Measurements from ENCODE around the gene TENM3.

Gene TENM3

GRCh38 chr4:182741054-182741453, 497.9 kb downstream of the TENM3 start:
- no peak for DNase-seq (ENCODE audit: low read depth)

- no peak for DNase-seq (ENCODE audit: low read depth)
These were observed 498.7 kb downstream of the TENM3 start for GRCh38 chr4:182741914-182742313.

- no peak for DNase-seq (ENCODE audit: low read depth)
These were observed 500.6 kb downstream of the TENM3 start for GRCh38 chr4:182743815-182744214.

- DNase-seq (ENCODE audit: low read depth): no peak
These were observed 502.0 kb downstream of the TENM3 start for GRCh38 chr4:182745237-182745636.

- DNase-seq (ENCODE audit: low read depth): no peak
These were observed 503.7 kb downstream of the TENM3 start for GRCh38 chr4:182746876-182747275.

- no peak for DNase-seq (ENCODE audit: low read depth)
These were observed 505.1 kb downstream of the TENM3 start for GRCh38 chr4:182748283-182748682.

- DNase-seq (ENCODE audit: low read depth): no peak
These were observed 505.7 kb downstream of the TENM3 start for GRCh38 chr4:182748949-182749348.

DNA sequence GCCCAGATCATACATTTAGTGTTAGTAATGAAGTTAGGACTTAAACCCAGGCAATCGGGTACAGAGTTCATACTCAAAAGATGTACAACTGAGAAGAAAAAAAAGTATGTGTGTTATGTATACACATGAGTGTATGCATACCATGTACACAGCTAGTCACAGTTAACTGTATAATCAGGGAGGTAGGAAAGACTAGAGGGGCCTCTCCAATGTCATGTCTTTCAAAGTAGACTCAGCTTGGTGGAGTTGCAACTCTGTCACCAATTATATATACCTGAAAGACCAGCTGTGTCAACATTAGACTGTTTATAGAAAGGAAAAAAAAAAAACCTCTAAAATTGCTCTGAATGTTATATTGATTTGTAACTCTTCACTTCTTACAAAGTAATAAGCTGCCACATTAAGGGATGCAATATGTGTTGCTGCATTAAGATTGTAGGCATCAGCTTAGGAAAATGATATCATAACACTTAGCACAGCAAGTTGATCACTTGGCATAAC, 506.5 kb downstream of the TENM3 start:
- no peak for DNase-seq (ENCODE audit: low read depth)

DNA sequence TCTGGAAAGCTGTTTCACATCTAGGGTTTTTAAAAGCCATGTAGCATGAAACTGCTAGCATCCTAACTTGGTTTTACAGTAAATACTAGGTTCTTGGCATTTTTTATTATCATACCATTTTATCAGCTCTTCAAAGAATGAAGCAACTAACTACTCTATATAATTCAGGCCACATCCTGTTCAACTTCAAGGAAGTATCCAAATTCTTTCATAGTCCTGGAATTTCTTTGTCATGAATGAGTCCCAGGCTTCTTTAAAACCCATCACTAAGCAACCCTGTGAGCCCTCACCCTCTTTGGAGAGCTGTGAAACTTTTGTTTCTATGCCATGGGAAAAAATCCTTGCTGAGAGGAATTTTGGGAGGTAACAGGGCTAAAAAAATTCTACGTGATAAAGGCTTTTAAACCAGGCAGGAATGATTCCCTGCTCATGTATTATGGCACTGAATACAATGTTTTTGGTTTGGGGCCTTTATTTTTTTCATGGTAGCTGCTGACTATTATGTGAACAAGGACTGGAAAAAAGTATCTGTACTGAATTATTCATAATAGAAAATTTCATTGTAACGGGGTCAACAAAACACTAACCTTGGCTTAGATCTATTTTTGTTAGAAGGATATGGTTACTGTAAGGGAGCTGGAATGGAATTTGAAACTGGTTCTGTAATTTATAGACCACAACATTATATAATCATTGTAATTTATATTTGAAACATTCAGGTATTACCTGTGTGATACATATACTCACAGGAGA, 509.1 kb downstream of the TENM3 start:
- peak; percentile 64 for DNase-seq (ENCODE audit: low read depth)

- DNase-seq (ENCODE audit: low read depth): no peak
These were observed 511.7 kb downstream of the TENM3 start for GRCh38 chr4:182754895-182755294.

- DNase-seq (ENCODE audit: low read depth): no peak
These were observed 513.0 kb downstream of the TENM3 start for GRCh38 chr4:182756161-182756690.

- no peak for DNase-seq (ENCODE audit: low read depth)
These were observed 515.1 kb downstream of the TENM3 start for GRCh38 chr4:182758273-182758672.

GRCh38 chr4:182760551-182761043, 517.4 kb downstream of the TENM3 start:
- DNase-seq (ENCODE audit: low read depth): no peak

- no peak for DNase-seq (ENCODE audit: low read depth)
These were observed 520.9 kb downstream of the TENM3 start for GRCh38 chr4:182764137-182764536.

- DNase-seq (ENCODE audit: low read depth): no peak
These were observed 521.4 kb downstream of the TENM3 start for GRCh38 chr4:182764642-182765041.

GRCh38 chr4:182765987-182766856, 523.0 kb downstream of the TENM3 start:
- no peak for DNase-seq (ENCODE audit: low read depth)

GRCh38 chr4:182766857-182767250, 523.7 kb downstream of the TENM3 start:
- DNase-seq (ENCODE audit: low read depth): no peak

DNA sequence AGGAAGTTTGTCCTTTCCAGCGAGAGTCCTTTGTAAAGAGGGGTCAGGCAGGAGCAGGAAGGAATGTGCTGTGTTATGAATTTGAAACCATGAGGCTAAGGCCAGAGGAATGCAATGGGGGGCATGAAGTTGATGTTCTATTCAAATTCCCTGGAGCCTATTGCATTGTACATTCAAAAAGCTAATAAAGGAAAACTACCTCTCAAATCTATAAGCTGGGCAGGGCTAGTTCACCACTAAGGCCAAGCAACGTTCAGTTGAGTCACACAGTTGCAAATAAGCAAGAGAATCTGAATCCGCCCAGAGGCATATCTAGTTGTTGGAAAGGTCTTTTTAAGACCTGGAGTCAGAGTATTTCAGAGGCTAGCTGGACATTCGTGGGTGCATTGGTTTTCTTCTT, 525.6 kb downstream of the TENM3 start:
- DNase-seq (ENCODE audit: low read depth): no peak

- DNase-seq (ENCODE audit: low read depth): no peak
These were observed 527.2 kb downstream of the TENM3 start for GRCh38 chr4:182770259-182770995.

GRCh38 chr4:182770996-182771514, 527.9 kb downstream of the TENM3 start:
- DNase-seq (ENCODE audit: low read depth): no peak

GRCh38 chr4:182775075-182775474, 531.9 kb downstream of the TENM3 start:
- DNase-seq (ENCODE audit: low read depth): no peak
